Peyer's patch (tissue), 4 donors: ENCODE data around the gene MBNL3. TPM values are rescaled to one million over a fixed set of nuclear protein-coding genes. Genes with fewer than 3 reads are reported as not detected.

ENCODE experiments used
- DNase-seq, 3 donors: peaks; one replicate each; pipeline ENCODE4 v3.0.0-alpha.2; 2017 to 2019
- H3K27ac ChIP-seq, 4 donors: fragments of 200-600 bp; sonication (generic); one replicate each; pipeline ENCODE4 v1.5.1; 2016 to 2019
- H3K27me3 ChIP-seq, 2 donors: fragments of 200-600 bp; sonication (generic); one replicate each; pipeline ENCODE4 v1.5.1; 2019
- H3K36me3 ChIP-seq, 3 donors: fragments of 200-600 bp; sonication (generic); one replicate each; pipeline ENCODE4 v1.5.1; 2016 to 2019
- H3K4me1 ChIP-seq, 4 donors: fragments of 200-600 bp; sonication (generic); one replicate each; pipeline ENCODE4 v1.5.1; 2016 to 2019
- H3K4me3 ChIP-seq, 4 donors: fragments of 200-600 bp; sonication (generic); 1 replicate in 3 of 4; 2 replicates in 1 of 4; pipeline ENCODE4 v1.5.1; 2016 to 2019; ENCODE audit warnings: mild to moderate bottlenecking in 1 of 4
- H3K9me3 ChIP-seq, 4 donors: fragments of 200-600 bp; sonication (generic); one replicate each; pipeline ENCODE4 v1.5.1; 2016 to 2019; ENCODE audit warnings: mild to moderate bottlenecking in 1 of 4
- POLR2A ChIP-seq, 2 donors: fragments of 450-650 bp; IDR thresholded peaks; one replicate each; pipeline ENCODE4 v1.5.1; 2017; ENCODE audit warnings: antibody characterized with exemption in 2 of 2, mild to moderate bottlenecking in 2 of 2, moderate library complexity in 2 of 2
- total RNA-seq, 4 donors: library from RNA; depleted of rRNA; stranded (reverse); fragments of >200 nt; gene quantifications; one replicate each; pipeline ENCODE4 v1.1.0, GENCODE V29; 2016
- TF ChIP-seq, protein P1 (sequence below), 6 experiments: fragments of 450-650 bp in 4 of 6; fragments of 200-600 bp in 2 of 6; sonication (generic) in 1 of 6; IDR thresholded peaks; one replicate each; pipeline ENCODE4 v1.5.1; 2017 to 2019; ENCODE audit warnings: antibody characterized with exemption in 6 of 6, mild to moderate bottlenecking in 3 of 6, moderate library complexity in 1 of 6

Gene MBNL3
- total RNA-seq, 4 donors from 2014 or later = 19.8 to 27.9 (median 24.1) TPM

GRCh38 chrX:132483951-132484350, 4.9 kb downstream of the MBNL3 start:
- Histone ChIP-seq H3K27me3 (no peaks in the 10 kb centered on the region), H3K4me1 (peaks cover 0 to 9% (median 0%) of the 10 kb centered on the region in 4 donors), H3K27ac (no peak overlapping the region), H3K4me3 (no peak overlapping the region), H3K36me3 (no peaks in the 10 kb centered on the region), H3K9me3 (no peaks in the 10 kb centered on the region)
- DNase-seq = no peak
- TF ChIP-seq, protein P1, sequence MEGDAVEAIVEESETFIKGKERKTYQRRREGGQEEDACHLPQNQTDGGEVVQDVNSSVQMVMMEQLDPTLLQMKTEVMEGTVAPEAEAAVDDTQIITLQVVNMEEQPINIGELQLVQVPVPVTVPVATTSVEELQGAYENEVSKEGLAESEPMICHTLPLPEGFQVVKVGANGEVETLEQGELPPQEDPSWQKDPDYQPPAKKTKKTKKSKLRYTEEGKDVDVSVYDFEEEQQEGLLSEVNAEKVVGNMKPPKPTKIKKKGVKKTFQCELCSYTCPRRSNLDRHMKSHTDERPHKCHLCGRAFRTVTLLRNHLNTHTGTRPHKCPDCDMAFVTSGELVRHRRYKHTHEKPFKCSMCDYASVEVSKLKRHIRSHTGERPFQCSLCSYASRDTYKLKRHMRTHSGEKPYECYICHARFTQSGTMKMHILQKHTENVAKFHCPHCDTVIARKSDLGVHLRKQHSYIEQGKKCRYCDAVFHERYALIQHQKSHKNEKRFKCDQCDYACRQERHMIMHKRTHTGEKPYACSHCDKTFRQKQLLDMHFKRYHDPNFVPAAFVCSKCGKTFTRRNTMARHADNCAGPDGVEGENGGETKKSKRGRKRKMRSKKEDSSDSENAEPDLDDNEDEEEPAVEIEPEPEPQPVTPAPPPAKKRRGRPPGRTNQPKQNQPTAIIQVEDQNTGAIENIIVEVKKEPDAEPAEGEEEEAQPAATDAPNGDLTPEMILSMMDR (IDR thresholded peaks at IDR 0.05) = no peak
- TF ChIP-seq POLR2A (IDR thresholded peaks at IDR 0.05) = no peak

DNA sequence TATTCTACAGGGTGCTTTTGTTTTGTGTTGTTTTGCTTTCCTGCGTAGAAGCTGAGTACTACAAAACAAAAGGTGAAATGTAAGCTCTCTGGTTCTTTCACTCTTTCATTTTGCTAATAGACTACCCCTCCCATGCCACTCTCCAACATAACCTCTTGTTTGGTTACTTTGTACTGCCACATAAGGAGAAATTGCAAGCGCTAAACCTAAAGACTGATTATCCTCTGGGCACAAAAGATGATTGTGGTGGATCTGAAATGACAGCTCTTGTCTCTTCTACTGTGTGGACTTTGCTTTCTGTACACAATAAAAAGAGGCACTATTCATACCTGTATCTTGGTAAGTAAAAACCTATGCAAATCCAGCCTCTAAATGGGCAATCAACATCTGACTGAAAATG, 5.3 kb downstream of the MBNL3 start:
- Histone ChIP-seq H3K27me3 (no peaks in the 10 kb centered on the region), H3K9me3 (no peaks in the 10 kb centered on the region), H3K4me1 (peaks cover 0 to 9% (median 0%) of the 10 kb centered on the region in 4 donors), H3K4me3 (no peak overlapping the region), H3K27ac (peak overlapping the region in 1 of 4 donors; percentile 1), H3K36me3 (no peaks in the 10 kb centered on the region)
- DNase-seq = no peak
- TF ChIP-seq POLR2A (IDR thresholded peaks at IDR 0.05) = no peak
- TF ChIP-seq, protein P1 (IDR thresholded peaks at IDR 0.05) = no peak

GRCh38 chrX:132482632-132483031, 6.2 kb downstream of the MBNL3 start:
- DNase-seq = no peak
- Histone ChIP-seq H3K9me3 (no peaks in the 10 kb centered on the region), H3K4me1 (peaks cover 0 to 9% (median 0%) of the 10 kb centered on the region in 4 donors), H3K4me3 (no peak overlapping the region), H3K27ac (no peak overlapping the region), H3K36me3 (no peaks in the 10 kb centered on the region), H3K27me3 (no peaks in the 10 kb centered on the region)
- TF ChIP-seq, protein P1 (IDR thresholded peaks at IDR 0.05) = no peak
- no peak for TF ChIP-seq POLR2A (IDR thresholded peaks at IDR 0.05)

- H3K9me3 ChIP-seq = no peaks in the 10 kb centered on the region
- no peak for DNase-seq
- H3K4me1 ChIP-seq = peaks cover 0 to 9% (median 0%) of the 10 kb centered on the region in 4 donors
- H3K36me3 ChIP-seq = no peaks in the 10 kb centered on the region
- TF ChIP-seq, protein P1 (IDR thresholded peaks at IDR 0.05) = no peak
- TF ChIP-seq POLR2A (IDR thresholded peaks at IDR 0.05) = no peak
- peak overlapping the region; percentile 26 to 74 (median 72) for H3K27ac ChIP-seq
- no peaks in the 10 kb centered on the region for H3K27me3 ChIP-seq
- no peak overlapping the region for H3K4me3 ChIP-seq
Measured at GRCh38 chrX:132481449-132481848, 7.4 kb downstream of the MBNL3 start.

GRCh38 chrX:132480581-132481203, 8.1 kb downstream of the MBNL3 start:
- peak; percentile 42 to 80 (median 67) for DNase-seq
- H3K36me3 ChIP-seq = no peaks in the 10 kb centered on the region
- TF ChIP-seq POLR2A (IDR thresholded peaks at IDR 0.05) = no peak
- TF ChIP-seq, protein P1 (IDR thresholded peaks at IDR 0.05) = no peak
- H3K4me3 ChIP-seq = peak overlapping the region; percentile 17 to 42 (median 35)
- H3K27me3 ChIP-seq = no peaks in the 10 kb centered on the region
- H3K4me1 ChIP-seq = peaks cover 0 to 5% (median 0%) of the 10 kb centered on the region in 4 donors
- H3K9me3 ChIP-seq = no peaks in the 10 kb centered on the region
- peak overlapping the region; percentile 72 to 77 (median 74) for H3K27ac ChIP-seq
